ENCODE measurements around the gene CCDC88A. TPM values are rescaled to one million over a fixed set of nuclear protein-coding genes. Genes with fewer than 3 reads are reported as not detected.
"Not testable (repeated sequence)": the region's sequence is repeated elsewhere in the genome, so short reads cannot be mapped to it uniquely, and the experiment has no call there.

CCDC88A gene
- polyA plus RNA-seq, 3 donors: 55.4 to 62.4 (median 60.8) TPM

GRCh38 chr2:55247025-55247424 is 172.6 kb downstream of the CCDC88A start:
- DNase-seq (ENCODE audit: low read depth in 3 of 3, low spot score in 2 of 3): no peak

DNA sequence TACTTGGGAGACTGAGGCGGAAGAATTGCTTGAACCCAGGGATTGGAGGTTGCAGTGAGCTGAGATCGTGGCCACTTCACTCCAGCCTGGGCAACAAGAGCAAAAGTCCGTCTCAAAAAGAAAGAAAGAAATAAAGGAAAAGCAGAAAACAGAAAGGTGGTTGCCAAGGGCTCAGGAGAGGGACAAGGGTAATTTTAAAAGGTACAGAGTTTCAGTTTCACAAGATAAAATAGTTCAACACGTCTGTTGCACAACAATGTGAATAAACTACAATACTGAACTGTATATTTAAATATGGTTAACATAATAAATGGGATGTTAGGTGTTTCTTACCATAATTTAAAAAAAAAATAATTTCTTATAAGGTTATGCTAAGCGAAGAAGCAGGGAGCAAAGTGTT is 174.2 kb downstream of the CCDC88A start:
- DNase-seq (ENCODE audit: low read depth in 3 of 3, low spot score in 2 of 3): no peak

DNA sequence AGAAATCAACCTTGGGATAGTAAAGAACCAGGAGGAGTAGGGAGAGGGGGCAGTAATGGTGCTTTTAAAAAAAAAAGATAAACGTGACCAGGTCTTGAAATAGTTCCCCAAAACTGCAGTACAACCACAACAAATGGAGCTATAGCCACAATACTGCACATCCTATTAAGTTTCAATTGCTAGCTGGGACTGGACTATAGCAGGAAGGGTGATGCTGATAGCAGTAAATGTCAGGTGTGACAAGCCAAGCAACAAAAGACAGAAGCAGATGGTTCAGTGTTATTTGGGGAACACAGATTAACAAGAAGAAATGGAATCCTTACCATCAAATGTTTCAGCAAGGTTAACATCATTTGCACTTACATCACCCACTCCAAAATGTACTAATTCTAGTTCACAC is 177.0 kb downstream of the CCDC88A start:
- no peak for DNase-seq (ENCODE audit: low read depth in 3 of 3, low spot score in 2 of 3)

- not testable (repeated sequence) for DNase-seq (ENCODE audit: low read depth in 3 of 3, low spot score in 2 of 3)
Measured at GRCh38 chr2:55241582-55241981, 178.1 kb downstream of the CCDC88A start.

GRCh38 chr2:55239656-55240222 is 179.9 kb downstream of the CCDC88A start:
- no peak for DNase-seq (ENCODE audit: low read depth in 3 of 3, low spot score in 2 of 3)

Other genes starting within 250 kb of the CCDC88A start
- 10 to 100 TPM; 19.1 to 25.7 (median 22.0) TPM for gene CLHC1, start 187.6 kb downstream of the CCDC88A start, polyA plus RNA-seq (ENCODE audit: insufficient read length in 3 of 3)
- 1,000 to 10,000 TPM; 2,151 to 2,289 (median 2,210) TPM for gene RPS27A, start 187.2 kb downstream of the CCDC88A start, polyA plus RNA-seq (ENCODE audit: insufficient read length in 3 of 3)
- gene MTIF2, start 150.6 kb downstream of the CCDC88A start, polyA plus RNA-seq (ENCODE audit: insufficient read length in 3 of 3): 10 to 100 TPM; 45.2 to 51.5 (median 46.0) TPM
- gene CFAP36, start 99.9 kb upstream of the CCDC88A start, polyA plus RNA-seq (ENCODE audit: insufficient read length in 3 of 3): 100 to 1,000 TPM in 2 of 3 donors, 10 to 100 TPM in 1; 95.3 to 104 (median 101) TPM
- gene PPP4R3B, start 197.8 kb upstream of the CCDC88A start, polyA plus RNA-seq (ENCODE audit: insufficient read length in 3 of 3): 10 to 100 TPM; 77.9 to 84.6 (median 82.0) TPM